Neural crest cell (in vitro differentiated cells): ENCODE results near the gene SPOCK1. TPM values are rescaled to one million over a fixed set of nuclear protein-coding genes. Genes with fewer than 3 reads are reported as not detected.
A peak's percentile ranks its signal among the peaks of the same experiment; 100 is the strongest.
"Not testable (repeated sequence)": the region's sequence is repeated elsewhere in the genome, so short reads cannot be mapped to it uniquely, and the experiment has no call there.

Experiments
- DNase-seq: peaks from one replicate; pipeline ENCODE4 v3.0.0; 2021; ENCODE audit warnings: low read depth, mixed read lengths, low spot score
- H3K27ac Mint-ChIP-seq: one replicate; pipeline ENCODE4 v1.8.0; 2021; ENCODE audit warnings: mild to moderate bottlenecking, mixed read lengths; ENCODE audit not compliant: unreplicated experiment
- H3K27me3 Mint-ChIP-seq: 2 replicates; pipeline ENCODE4 v1.8.0; 2021; ENCODE audit warnings: low read depth, mild to moderate bottlenecking, mixed read lengths
- H3K36me3 Mint-ChIP-seq: 2 replicates; pipeline ENCODE4 v1.8.0; 2021; ENCODE audit warnings: low read depth, mild to moderate bottlenecking, mixed read lengths
- H3K4me1 Mint-ChIP-seq: 2 replicates; pipeline ENCODE4 v1.8.0; 2021; ENCODE audit warnings: mixed read lengths
- H3K4me3 Mint-ChIP-seq: one replicate; pipeline ENCODE4 v1.8.0; 2021; ENCODE audit warnings: mild to moderate bottlenecking, mixed read lengths
- H3K9me3 Mint-ChIP-seq: 2 replicates; pipeline ENCODE4 v1.8.0; 2021; ENCODE audit warnings: mixed read lengths
- total RNA-seq: library from RNA; stranded (reverse); gene quantifications from 2 replicates; pipeline ENCODE4 v1.2.1, GENCODE V29; 2021
- TF ChIP-seq, protein P1 (sequence below): fragments of 200-600 bp; sonication (generic); conservative IDR thresholded peaks from 2 replicates; pipeline ENCODE4 v1.5.0; 2021; ENCODE audit warnings: antibody characterized with exemption, mild to moderate bottlenecking

SPOCK1 gene
- total RNA-seq, 1 donor from 2014 or later, result 89.7 TPM

DNA sequence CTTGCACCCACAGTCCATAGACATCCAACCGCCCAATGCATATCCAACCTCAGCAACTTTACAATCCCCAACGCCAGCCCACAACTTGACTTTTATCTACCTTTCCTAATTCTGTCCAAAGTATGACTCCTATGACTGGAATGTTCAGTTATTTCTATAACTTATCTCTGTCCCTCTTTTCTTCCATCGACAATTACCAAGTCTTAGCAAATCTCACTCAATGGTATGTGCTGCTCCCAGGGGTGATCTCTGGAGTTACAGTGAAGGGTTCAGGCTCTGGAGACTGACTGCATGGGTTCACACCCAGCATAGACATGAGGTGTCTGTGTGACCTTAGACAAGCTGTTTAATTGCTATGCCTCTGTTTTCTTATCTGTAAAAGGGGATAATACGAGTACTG, 106.9 kb downstream of the SPOCK1 start:
- no peak for DNase-seq
- peaks cover 5% of the 10 kb centered on the region for H3K4me1 Mint-ChIP-seq
- H3K36me3 Mint-ChIP-seq, result no peaks in the 10 kb centered on the region
- H3K9me3 Mint-ChIP-seq, result peaks cover 5% of the 10 kb centered on the region
- H3K27ac Mint-ChIP-seq, result no peak overlapping the region
- TF ChIP-seq, protein P1, sequence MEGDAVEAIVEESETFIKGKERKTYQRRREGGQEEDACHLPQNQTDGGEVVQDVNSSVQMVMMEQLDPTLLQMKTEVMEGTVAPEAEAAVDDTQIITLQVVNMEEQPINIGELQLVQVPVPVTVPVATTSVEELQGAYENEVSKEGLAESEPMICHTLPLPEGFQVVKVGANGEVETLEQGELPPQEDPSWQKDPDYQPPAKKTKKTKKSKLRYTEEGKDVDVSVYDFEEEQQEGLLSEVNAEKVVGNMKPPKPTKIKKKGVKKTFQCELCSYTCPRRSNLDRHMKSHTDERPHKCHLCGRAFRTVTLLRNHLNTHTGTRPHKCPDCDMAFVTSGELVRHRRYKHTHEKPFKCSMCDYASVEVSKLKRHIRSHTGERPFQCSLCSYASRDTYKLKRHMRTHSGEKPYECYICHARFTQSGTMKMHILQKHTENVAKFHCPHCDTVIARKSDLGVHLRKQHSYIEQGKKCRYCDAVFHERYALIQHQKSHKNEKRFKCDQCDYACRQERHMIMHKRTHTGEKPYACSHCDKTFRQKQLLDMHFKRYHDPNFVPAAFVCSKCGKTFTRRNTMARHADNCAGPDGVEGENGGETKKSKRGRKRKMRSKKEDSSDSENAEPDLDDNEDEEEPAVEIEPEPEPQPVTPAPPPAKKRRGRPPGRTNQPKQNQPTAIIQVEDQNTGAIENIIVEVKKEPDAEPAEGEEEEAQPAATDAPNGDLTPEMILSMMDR, result no peak
- no peaks in the 10 kb centered on the region for H3K27me3 Mint-ChIP-seq
- no peak overlapping the region for H3K4me3 Mint-ChIP-seq

DNA sequence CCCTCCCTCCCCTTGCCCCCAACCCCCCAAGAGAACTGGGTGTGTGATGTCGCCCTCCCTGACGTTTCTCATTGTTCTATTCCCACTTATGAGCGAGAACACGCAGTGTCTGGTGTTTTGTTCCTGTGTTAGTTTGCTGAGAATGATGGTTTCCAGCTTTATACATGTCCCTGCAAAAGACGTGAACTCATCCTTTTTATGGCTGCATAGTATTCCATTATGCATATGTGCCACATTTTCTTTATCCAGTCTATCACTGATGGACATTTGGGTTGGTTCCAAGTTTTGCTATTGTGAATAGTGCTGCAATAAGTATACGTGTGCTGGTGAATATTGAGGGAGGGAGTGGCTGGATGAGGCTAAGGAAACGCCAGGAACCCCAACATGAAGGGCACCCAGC, 108.1 kb downstream of the SPOCK1 start:
- H3K27ac Mint-ChIP-seq, H3K9me3 Mint-ChIP-seq, DNase-seq, H3K36me3 Mint-ChIP-seq, H3K27me3 Mint-ChIP-seq, H3K4me1 Mint-ChIP-seq, H3K4me3 Mint-ChIP-seq: not testable (repeated sequence)

DNA sequence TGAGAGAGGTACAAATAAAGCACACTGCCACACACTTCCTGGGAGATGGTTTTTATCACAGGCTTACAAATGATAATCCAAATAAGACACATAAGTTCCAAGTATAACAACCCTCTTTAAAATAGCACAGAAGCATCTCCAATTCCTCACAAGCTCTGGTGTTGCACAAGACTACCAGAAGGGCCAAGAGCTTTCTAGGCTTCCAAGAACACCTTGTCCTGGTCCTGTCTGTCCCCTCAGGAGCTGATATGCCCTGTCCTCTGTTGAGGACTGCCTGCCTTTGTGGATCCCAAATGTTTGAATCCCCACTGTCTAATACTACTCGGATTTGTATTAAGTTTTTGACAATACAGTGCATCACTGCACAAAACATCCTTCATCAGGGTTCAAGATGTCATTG, 110.1 kb downstream of the SPOCK1 start:
- Mint-ChIP-seq H3K27ac (no peak overlapping the region), H3K36me3 (peaks cover 4% of the 10 kb centered on the region), H3K4me3 (no peak overlapping the region), H3K9me3 (peaks cover 11% of the 10 kb centered on the region), H3K27me3 (no peaks in the 10 kb centered on the region), H3K4me1 (peaks cover 5% of the 10 kb centered on the region)
- no peak for DNase-seq
- TF ChIP-seq, protein P1, result no peak

DNA sequence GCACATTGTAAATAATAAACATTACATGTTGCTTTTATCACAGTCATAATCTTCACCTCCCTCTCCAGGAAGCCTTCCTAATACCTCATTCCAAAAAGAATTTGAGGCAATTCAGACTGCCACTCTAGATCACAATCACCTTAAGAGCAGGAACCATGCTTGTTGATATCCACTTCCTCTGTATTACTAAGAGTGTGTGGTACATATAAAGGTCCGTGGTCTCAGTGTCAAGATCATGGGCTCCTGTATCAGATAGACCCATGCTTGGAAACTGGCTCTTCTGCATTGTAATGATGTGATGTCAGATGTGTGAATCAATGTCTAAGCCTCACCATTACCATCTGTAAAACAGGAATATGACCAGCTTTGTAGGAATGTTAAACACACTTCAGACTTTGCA, 114.1 kb downstream of the SPOCK1 start:
- Mint-ChIP-seq H3K4me3 (no peak overlapping the region), H3K27ac (no peak overlapping the region), H3K36me3 (peaks cover 21% of the 10 kb centered on the region), H3K4me1 (no peaks in the 10 kb centered on the region), H3K27me3 (no peaks in the 10 kb centered on the region), H3K9me3 (peaks cover 27% of the 10 kb centered on the region)
- DNase-seq, result no peak
- TF ChIP-seq, protein P1, result no peak

DNA sequence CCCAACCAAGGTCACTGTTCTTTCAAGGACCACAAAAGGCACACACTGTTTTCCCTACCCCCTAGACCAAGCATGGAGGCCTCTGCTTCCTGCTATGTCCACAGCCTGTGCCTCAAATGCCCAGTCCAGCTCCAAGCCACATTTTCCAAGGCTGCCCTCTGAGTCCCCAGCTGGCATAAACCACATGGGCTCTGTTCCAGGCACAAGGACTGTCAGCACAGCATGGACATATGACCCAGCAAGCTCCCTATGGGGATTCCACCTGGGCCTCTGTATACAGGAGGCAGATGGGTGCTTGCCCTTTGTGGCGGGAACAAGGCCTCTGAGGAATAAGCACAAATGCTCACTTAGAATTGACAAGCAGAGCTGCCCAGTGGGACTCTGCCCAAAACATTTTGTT, 115.2 kb downstream of the SPOCK1 start:
- no peaks in the 10 kb centered on the region for H3K4me1 Mint-ChIP-seq
- peak overlapping the region; percentile 52 for H3K27ac Mint-ChIP-seq
- H3K36me3 Mint-ChIP-seq, result peaks cover 23% of the 10 kb centered on the region
- H3K27me3 Mint-ChIP-seq, result no peaks in the 10 kb centered on the region
- DNase-seq, result no peak
- TF ChIP-seq, protein P1, result no peak
- no peak overlapping the region for H3K4me3 Mint-ChIP-seq
- H3K9me3 Mint-ChIP-seq, result peaks cover 30% of the 10 kb centered on the region

DNA sequence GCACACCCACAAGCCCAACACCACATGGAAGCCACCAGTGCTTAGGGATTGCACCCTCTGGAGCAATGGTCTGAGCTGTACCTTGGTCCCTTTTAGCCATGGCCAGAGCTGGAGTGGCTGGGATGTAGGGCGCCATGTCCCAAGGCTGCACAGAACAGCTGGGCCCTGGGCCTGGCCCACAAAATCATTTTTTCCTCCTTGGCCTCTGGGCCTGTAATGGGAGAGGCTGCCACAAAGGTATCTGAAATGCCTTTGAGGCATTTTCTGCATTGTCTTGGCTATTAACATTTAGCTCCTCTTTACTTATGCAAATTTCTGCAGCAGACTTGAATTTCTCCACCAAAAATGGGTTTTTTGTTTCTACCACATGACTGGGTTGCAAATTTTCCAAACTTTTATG, 117.6 kb downstream of the SPOCK1 start:
- TF ChIP-seq, protein P1, result no peak
- no peak overlapping the region for H3K27ac Mint-ChIP-seq
- peaks cover 30% of the 10 kb centered on the region for H3K9me3 Mint-ChIP-seq
- no peak for DNase-seq
- H3K27me3 Mint-ChIP-seq, result no peaks in the 10 kb centered on the region
- no peak overlapping the region for H3K4me3 Mint-ChIP-seq
- H3K4me1 Mint-ChIP-seq, result peaks cover 4% of the 10 kb centered on the region
- H3K36me3 Mint-ChIP-seq, result peaks cover 23% of the 10 kb centered on the region
